Activated CD4-positive, alpha-beta T cell treated with anti-CD3 and anti-CD28 coated beads for 24 hours (primary cell): ENCODE data around the gene EP400.

ENCODE experiments used
- DNase-seq, 2 donors: peaks; one replicate each; pipeline ENCODE4 v3.0.0-alpha.2; 2020; ENCODE audit warnings: low read depth in 2 of 2

EP400 gene

GRCh38 chr12:132123970-132124765, 174.4 kb downstream of the EP400 start:
- DNase-seq: no peak

- no peak for DNase-seq
These were observed 175.2 kb downstream of the EP400 start for GRCh38 chr12:132124766-132125425.

- no peak for DNase-seq
These were observed 176.0 kb downstream of the EP400 start for GRCh38 chr12:132125736-132126135.

- DNase-seq: no peak
These were observed 177.3 kb downstream of the EP400 start for GRCh38 chr12:132127041-132127440.

GRCh38 chr12:132129007-132129406, 179.3 kb downstream of the EP400 start:
- no peak for DNase-seq

- DNase-seq: no peak
These were observed 180.9 kb downstream of the EP400 start for GRCh38 chr12:132130690-132131089.
